Measurements from ENCODE around the gene PAQR9.

Gene PAQR9

DNA sequence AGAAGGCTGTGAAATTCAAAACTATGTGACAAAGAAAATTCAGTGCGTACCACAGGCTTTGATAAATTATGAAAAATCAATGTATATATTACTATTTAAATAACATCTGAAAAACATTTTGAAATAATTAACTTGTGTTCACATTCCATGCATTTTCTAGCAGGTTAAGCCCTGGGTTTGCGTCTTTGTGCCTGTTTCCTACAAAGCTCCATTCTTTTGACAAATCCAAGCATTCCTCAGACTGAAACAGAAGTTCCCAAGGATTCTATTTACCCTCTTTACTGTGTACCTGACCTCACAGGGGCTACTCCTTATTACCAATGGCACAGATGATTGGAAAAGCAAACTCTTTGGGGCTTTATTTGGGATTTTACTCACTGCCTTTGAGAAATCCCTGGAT is 1.9 kb downstream of the PAQR9 start:
- Histone ChIP-seq H3K4me3 (ENCODE audit: low read depth, low read length) (no peak overlapping the region), H3K36me3 (no peaks in the 10 kb centered on the region), H3K9me3 (no peaks in the 10 kb centered on the region), H3K4me1 (peaks cover 3% of the 10 kb centered on the region; the same call in 1 of the 2 replicates), H3K27me3 (no peaks in the 10 kb centered on the region)
- DNase-seq = no peak
- TF ChIP-seq, protein P1, sequence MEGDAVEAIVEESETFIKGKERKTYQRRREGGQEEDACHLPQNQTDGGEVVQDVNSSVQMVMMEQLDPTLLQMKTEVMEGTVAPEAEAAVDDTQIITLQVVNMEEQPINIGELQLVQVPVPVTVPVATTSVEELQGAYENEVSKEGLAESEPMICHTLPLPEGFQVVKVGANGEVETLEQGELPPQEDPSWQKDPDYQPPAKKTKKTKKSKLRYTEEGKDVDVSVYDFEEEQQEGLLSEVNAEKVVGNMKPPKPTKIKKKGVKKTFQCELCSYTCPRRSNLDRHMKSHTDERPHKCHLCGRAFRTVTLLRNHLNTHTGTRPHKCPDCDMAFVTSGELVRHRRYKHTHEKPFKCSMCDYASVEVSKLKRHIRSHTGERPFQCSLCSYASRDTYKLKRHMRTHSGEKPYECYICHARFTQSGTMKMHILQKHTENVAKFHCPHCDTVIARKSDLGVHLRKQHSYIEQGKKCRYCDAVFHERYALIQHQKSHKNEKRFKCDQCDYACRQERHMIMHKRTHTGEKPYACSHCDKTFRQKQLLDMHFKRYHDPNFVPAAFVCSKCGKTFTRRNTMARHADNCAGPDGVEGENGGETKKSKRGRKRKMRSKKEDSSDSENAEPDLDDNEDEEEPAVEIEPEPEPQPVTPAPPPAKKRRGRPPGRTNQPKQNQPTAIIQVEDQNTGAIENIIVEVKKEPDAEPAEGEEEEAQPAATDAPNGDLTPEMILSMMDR (IDR thresholded peaks at IDR 0.05; ENCODE audit: low read depth, low read length) = no peak

DNA sequence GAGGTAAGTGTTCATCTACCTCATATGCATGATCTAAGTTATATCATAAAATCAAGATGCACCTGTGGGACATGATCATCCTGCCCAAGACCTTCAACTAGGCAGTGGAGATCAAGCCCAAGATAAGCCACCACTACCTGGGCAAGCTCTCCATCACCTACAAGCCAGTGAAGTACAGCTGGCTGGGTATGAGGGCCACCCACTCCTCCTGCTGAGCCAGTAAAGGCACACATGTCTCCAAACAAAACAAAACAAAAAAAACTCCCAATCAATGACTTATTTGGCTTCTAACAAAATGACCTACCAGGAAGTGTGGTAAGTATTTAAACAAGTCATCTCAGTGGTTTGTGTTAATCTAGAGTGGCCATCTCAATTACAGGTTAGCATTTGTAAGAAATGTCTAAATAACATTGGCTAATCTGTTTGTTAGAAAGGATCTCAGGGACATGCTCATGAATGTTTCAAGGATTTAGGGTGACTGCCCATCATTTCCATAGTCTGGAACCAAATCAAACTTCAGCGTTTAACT is 3.1 kb downstream of the PAQR9 start:
- Histone ChIP-seq H3K9me3 (no peaks in the 10 kb centered on the region), H3K4me3 (ENCODE audit: low read depth, low read length) (no peak overlapping the region), H3K4me1 (peaks cover 3% of the 10 kb centered on the region; the same call in 1 of the 2 replicates), H3K36me3 (no peaks in the 10 kb centered on the region), H3K27me3 (no peaks in the 10 kb centered on the region)
- TF ChIP-seq, protein P1 (IDR thresholded peaks at IDR 0.05; ENCODE audit: low read depth, low read length) = no peak
- DNase-seq = no peak

DNA sequence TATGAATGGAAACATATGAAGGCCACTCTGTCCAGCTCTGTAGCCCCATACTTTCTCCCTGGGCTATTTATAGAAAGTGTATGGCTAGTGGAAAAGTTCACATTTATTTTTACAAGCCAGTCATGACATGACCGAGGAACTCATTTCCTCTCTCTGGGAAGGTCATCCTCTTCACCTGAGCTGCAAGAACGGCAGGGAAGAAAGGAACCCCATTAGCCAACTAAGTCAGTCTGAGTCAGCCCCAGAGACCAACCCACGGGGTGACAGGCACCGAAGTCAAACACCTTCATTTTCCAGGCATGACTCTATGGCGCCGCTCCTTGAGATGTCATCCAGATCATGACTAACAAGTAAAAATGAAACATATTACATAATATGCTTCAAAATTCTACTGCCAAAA is 4.8 kb downstream of the PAQR9 start:
- no peak overlapping the region for H3K4me3 ChIP-seq (ENCODE audit: low read depth, low read length)
- TF ChIP-seq, protein P1 (IDR thresholded peaks at IDR 0.05; ENCODE audit: low read depth, low read length) = no peak
- DNase-seq = no peak

DNA sequence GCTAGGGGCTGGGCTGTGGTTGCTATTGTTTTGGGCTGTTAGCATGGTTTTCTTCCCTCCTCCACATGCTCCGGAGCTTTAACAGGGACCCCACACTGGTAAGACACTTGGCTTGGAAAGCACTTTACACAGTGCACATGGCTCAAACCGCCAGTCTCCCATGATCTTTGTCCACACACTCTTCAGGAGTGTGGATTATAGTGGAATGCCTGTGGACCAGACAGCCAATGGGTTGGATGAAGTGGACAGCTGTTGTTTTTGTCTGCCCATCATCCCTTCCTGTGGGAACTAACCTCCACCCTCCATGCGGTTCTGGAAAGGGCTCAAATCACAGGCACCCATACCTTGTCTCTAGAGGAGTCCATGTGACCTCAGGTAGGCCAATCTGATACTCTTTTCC is 10.0 kb downstream of the PAQR9 start:
- H3K27me3 ChIP-seq = no peaks in the 10 kb centered on the region
- H3K36me3 ChIP-seq = no peaks in the 10 kb centered on the region
- DNase-seq = no peak
- TF ChIP-seq, protein P1 (IDR thresholded peaks at IDR 0.05; ENCODE audit: low read depth, low read length) = no peak
- peaks cover 3% of the 10 kb centered on the region; the same call in 1 of the 2 replicates for H3K4me1 ChIP-seq
- H3K4me3 ChIP-seq (ENCODE audit: low read depth, low read length) = no peak overlapping the region
- no peaks in the 10 kb centered on the region for H3K9me3 ChIP-seq

More for the DNA sequence above, 4.8 kb downstream of the PAQR9 start:
- H3K36me3 ChIP-seq = no peaks in the 10 kb centered on the region
- peaks cover 3% of the 10 kb centered on the region; the same call in 1 of the 2 replicates for H3K4me1 ChIP-seq
- H3K9me3 ChIP-seq = no peaks in the 10 kb centered on the region
- no peaks in the 10 kb centered on the region for H3K27me3 ChIP-seq

DNA sequence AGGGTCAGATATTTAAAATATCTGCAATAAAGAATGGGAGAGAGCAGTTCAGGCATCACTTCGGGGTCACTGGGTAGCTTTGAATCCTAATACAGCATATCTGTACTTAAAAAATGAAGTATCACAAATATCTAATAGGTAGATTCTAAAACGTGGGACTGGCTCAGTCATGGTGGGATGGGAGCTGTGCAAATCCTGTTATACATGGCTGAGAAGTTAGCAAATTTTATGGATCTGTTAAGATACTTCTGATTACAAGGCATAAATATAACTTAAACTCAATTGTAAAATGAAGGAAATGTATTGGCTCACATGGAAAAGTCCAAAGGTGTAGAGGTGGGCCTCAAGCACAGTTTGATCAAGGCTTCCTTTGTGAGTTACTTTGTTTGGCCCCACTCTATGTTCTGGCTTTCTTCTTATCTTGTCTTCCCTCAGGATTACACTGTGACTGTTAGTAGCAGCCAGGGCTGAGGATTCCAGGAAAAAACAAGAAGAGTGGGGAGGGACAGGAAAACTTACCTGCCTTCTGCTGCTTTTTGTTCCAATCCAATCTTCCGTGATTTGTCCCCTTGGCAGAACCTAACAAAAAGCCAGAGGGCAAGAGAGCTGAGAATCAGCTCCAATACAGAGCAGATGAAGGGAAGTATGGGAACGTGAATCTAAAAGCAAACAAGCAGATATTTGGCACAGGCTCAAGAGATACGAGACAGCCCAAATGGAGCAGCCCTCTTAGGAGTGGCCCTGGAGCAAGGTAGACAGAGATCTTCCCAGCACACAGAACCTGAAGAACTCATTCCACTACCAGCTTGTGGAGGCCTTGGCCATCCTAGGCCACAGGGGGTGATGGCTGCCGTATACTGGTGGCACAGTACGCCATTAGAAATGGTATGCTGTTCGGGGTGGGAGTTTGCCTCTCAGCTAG is 10.9 kb downstream of the PAQR9 start:
- TF ChIP-seq, protein P1 (IDR thresholded peaks at IDR 0.05; ENCODE audit: low read depth, low read length) = no peak

DNA sequence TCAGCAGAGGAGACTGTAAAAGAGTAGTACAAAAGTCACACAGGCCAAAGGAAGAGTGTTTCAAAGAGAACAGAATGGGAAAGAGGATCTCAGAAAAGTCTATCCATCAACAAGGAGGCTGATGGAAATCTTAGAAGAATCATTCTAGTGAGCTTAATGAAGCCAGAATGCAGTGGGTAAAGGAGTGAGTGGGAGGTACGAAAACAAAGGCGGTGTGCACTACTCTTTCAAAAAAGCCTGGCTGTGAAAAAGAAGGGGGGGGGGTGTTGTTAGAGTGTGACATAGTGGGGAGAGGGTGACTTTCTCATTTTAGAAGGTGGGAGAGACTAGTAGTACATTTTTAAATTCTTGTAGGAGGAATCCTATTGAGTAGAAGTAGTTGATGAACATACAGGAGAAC is 11.7 kb downstream of the PAQR9 start:
- H3K9me3 ChIP-seq = no peaks in the 10 kb centered on the region
- no peaks in the 10 kb centered on the region for H3K4me1 ChIP-seq
- no peak overlapping the region for H3K4me3 ChIP-seq (ENCODE audit: low read depth, low read length)
- H3K27me3 ChIP-seq = no peaks in the 10 kb centered on the region
- DNase-seq = no peak
- TF ChIP-seq, protein P1 (IDR thresholded peaks at IDR 0.05; ENCODE audit: low read depth, low read length) = no peak
- H3K36me3 ChIP-seq = no peaks in the 10 kb centered on the region

More for the DNA sequence above, 10.9 kb downstream of the PAQR9 start:
- Histone ChIP-seq H3K4me3 (ENCODE audit: low read depth, low read length) (no peak overlapping the region), H3K9me3 (no peaks in the 10 kb centered on the region), H3K4me1 (no peaks in the 10 kb centered on the region), H3K36me3 (no peaks in the 10 kb centered on the region), H3K27me3 (no peaks in the 10 kb centered on the region)
- no peak for DNase-seq
